K562 (cell line): Measurements from ENCODE around the gene MRPL9. TPM values are rescaled to one million over a fixed set of nuclear protein-coding genes. Genes with fewer than 3 reads are reported as not detected.

ENCODE experiments used
- ARID1B ChIP-seq: fragments of 450-650 bp; IDR thresholded peaks from 2 replicates; pipeline ENCODE4 v1.6.1; 2016; ENCODE audit warnings: antibody characterized with exemption, mild to moderate bottlenecking, inconsistent platforms
- ARNT ChIP-seq, 2 experiments: fragments of 450-650 bp; IDR thresholded peaks; 2 replicates each; pipeline ENCODE4 v1.6.1; 2016; ENCODE audit warnings: mild to moderate bottlenecking in 1 of 2
- CTBP1 ChIP-seq: fragments of 450-650 bp; IDR thresholded peaks from 2 replicates; pipeline ENCODE4 v1.6.1; 2016; ENCODE audit warnings: borderline replicate concordance
- HDAC1 ChIP-seq, 2 experiments: fragments of 450-650 bp; IDR thresholded peaks; 2 replicates each; pipeline ENCODE4 v1.6.1; 2016 to 2017; ENCODE audit warnings: inconsistent platforms in 1 of 2, mild to moderate bottlenecking in 1 of 2, moderate library complexity in 1 of 2
- JUND ChIP-seq, 2 experiments: IDR thresholded peaks; 2 replicates in 1 of 2; 3 replicates in 1 of 2; pipeline ENCODE4 v1.6.1; 2011; ENCODE audit warnings: borderline replicate concordance in 2 of 2, low read depth in 2 of 2, low read length in 2 of 2, improper control_type of control experiment in 1 of 2, missing biosample characterization in 1 of 2, missing genetic modification characterization in 1 of 2, missing genetic modification reagents in 1 of 2
- KDM1A ChIP-seq, 2 experiments: fragments of 450-650 bp; IDR thresholded peaks; 2 replicates each; pipeline ENCODE4 v1.6.1; 2016; ENCODE audit warnings: mild to moderate bottlenecking in 2 of 2
- L3MBTL2 ChIP-seq: fragments of 450-650 bp; IDR thresholded peaks from 2 replicates; pipeline ENCODE4 v1.6.1; 2016; ENCODE audit warnings: mild to moderate bottlenecking, moderate library complexity
- LEF1 ChIP-seq: fragments of 450-650 bp; IDR thresholded peaks from 2 replicates; pipeline ENCODE4 v1.6.1; 2016; ENCODE audit warnings: mild to moderate bottlenecking
- MBD2 ChIP-seq: sonication (generic); IDR thresholded peaks from 2 replicates; pipeline ENCODE4 v1.6.1; 2016; ENCODE audit warnings: low read depth, borderline replicate concordance
- NCOA1 ChIP-seq: fragments of 450-650 bp; IDR thresholded peaks from 2 replicates; pipeline ENCODE4 v1.6.1; 2016; ENCODE audit warnings: low read depth
- NEUROD1 ChIP-seq: fragments of 150-350 bp; IDR thresholded peaks from 2 replicates; pipeline ENCODE4 v1.6.1; 2014; ENCODE audit warnings: borderline replicate concordance, low read length, low read depth; ENCODE audit not compliant: partially characterized antibody
- NFYB ChIP-seq: IDR thresholded peaks from 2 replicates; pipeline ENCODE4 v1.6.1; 2011; ENCODE audit warnings: mild to moderate bottlenecking, moderate library complexity; ENCODE audit not compliant: insufficient read length; ENCODE audit errors: extremely low read depth
- PHB2 ChIP-seq: fragments of 450-650 bp; IDR thresholded peaks from 2 replicates; pipeline ENCODE4 v1.6.1; 2017; ENCODE audit warnings: low read depth
- PML ChIP-seq: IDR thresholded peaks from 2 replicates; pipeline ENCODE4 v1.6.1; 2012; ENCODE audit warnings: low read length, inconsistent platforms
- SP1 ChIP-seq: sonication (generic); formaldehyde crosslinking; IDR thresholded peaks from 2 replicates; pipeline ENCODE4 v1.8.1; 2022; ENCODE audit warnings: mild to moderate bottlenecking, missing genetic modification reagents
- ZNF41 ChIP-seq: fragments of 250-450 bp; sonication (Bioruptor Pico); conservative IDR thresholded peaks from 2 replicates; pipeline ENCODE4 v1.4.0; 2020; ENCODE audit warnings: mild to moderate bottlenecking
- polyA plus RNA-seq, 8 experiments: library from polyadenylated mRNA; depleted of rRNA in 4 of 8; stranded (reverse) in 5 of 8; unstranded in 3 of 8; fragments of >200 nt; fragmentation: Nextera tagmentation in 2 of 8; fragmentation: Illumina TruSeq in 1 of 8; extraction: Ambion mirVana in 2 of 8; extraction: Trizol in 1 of 8; gene quantifications; 2 replicates each; pipeline versions ENCODE4 v1.2.1 to v1.2.3, GENCODE V29; 2011 to 2014; ENCODE audit warnings: inconsistent platforms in 1 of 8, missing spikeins in 1 of 8
- total RNA-seq, 7 experiments: library from RNA; depleted of rRNA in 6 of 7; stranded (reverse); fragments of >200 nt in 6 of 7; fragmentation: Illumina TruSeq in 2 of 7; extraction: Trizol in 2 of 7; gene quantifications; 2 replicates each; pipeline versions ENCODE4 v1.2.1 to v1.2.3, GENCODE V29; 2011 to 2021; ENCODE audit warnings: low replicate concordance in 1 of 7
- TF ChIP-seq, protein P1 (sequence below): fragments of 250-450 bp; sonication (Bioruptor Pico); IDR thresholded peaks from 2 replicates; pipeline ENCODE4 v1.4.0; 2020
- TF ChIP-seq, protein P2 (sequence below), 2 experiments: fragments of 450-650 bp; conservative IDR thresholded peaks; 2 replicates each; pipeline ENCODE4 v1.6.1; 2017; ENCODE audit warnings: mild to moderate bottlenecking in 2 of 2, moderate library complexity in 2 of 2
- TF ChIP-seq, protein P3 (sequence below): fragments of 450-650 bp; IDR thresholded peaks from 2 replicates; pipeline ENCODE4 v1.6.1; 2014; ENCODE audit warnings: low read depth, mild to moderate bottlenecking, moderate library complexity, borderline replicate concordance

The MRPL9 gene
- total and polyA plus RNA-seq, 9 of the 15 experiments (the other 6 are each of a cell fraction or from before 2014, with no cell fraction given) = 38.0 to 162 (median 111) TPM

DNA sequence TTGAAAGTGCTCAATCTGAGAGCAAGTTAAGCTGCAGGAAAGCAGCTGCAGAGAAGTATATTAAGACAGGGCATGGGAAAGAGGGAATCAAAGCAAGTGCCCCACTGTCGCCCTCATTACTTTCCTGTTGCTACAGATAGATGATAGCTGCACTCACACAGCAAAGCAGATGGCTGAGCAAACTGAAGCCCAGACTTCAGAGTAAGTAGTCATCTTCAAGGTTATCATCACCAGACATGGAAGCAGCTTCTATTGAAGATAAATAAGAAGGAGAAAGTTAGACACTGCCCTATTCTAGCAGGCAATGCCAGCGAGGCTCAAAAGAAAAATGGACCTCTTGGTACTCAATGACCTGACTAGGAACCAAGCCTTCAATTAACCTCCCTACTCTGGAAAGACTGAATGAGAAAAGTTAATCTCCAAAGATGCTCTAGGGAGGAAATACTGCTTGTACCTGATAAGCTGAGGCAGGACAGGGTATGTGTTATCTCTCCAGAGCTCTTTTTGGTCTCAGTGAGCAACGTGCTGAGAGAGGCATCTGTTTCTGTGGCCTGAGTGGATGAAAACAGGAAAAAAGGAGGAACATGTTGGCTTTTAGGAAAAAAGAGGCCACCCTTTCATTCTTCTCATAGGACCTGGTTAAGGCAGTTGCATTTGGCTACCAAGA lies 11.1 kb upstream of the MRPL9 start (continued):
- TF ChIP-seq, protein P1, sequence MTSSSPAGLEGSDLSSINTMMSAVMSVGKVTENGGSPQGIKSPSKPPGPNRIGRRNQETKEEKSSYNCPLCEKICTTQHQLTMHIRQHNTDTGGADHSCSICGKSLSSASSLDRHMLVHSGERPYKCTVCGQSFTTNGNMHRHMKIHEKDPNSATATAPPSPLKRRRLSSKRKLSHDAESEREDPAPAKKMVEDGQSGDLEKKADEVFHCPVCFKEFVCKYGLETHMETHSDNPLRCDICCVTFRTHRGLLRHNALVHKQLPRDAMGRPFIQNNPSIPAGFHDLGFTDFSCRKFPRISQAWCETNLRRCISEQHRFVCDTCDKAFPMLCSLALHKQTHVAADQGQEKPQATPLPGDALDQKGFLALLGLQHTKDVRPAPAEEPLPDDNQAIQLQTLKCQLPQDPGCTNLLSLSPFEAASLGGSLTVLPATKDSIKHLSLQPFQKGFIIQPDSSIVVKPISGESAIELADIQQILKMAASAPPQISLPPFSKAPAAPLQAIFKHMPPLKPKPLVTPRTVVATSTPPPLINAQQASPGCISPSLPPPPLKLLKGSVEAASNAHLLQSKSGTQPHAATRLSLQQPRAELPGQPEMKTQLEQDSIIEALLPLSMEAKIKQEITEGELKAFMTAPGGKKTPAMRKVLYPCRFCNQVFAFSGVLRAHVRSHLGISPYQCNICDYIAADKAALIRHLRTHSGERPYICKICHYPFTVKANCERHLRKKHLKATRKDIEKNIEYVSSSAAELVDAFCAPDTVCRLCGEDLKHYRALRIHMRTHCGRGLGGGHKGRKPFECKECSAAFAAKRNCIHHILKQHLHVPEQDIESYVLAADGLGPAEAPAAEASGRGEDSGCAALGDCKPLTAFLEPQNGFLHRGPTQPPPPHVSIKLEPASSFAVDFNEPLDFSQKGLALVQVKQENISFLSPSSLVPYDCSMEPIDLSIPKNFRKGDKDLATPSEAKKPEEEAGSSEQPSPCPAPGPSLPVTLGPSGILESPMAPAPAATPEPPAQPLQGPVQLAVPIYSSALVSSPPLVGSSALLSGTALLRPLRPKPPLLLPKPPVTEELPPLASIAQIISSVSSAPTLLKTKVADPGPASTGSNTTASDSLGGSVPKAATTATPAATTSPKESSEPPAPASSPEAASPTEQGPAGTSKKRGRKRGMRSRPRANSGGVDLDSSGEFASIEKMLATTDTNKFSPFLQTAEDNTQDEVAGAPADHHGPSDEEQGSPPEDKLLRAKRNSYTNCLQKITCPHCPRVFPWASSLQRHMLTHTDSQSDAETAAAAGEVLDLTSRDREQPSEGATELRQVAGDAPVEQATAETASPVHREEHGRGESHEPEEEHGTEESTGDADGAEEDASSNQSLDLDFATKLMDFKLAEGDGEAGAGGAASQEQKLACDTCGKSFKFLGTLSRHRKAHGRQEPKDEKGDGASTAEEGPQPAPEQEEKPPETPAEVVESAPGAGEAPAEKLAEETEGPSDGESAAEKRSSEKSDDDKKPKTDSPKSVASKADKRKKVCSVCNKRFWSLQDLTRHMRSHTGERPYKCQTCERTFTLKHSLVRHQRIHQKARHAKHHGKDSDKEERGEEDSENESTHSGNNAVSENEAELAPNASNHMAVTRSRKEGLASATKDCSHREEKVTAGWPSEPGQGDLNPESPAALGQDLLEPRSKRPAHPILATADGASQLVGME (CRISPR knock-in tag) = 0 out of 2 replicates have a peak, but pooled peaks have one; percentile 52
- TF ChIP-seq JUND (IDR thresholded peaks at IDR 0.05; ENCODE audit: borderline replicate concordance, low read depth, low read length) (peak; percentile 53; the same call in 1 of the 2 replicates), JUND (tag; IDR thresholded peaks at IDR 0.05; ENCODE audit: borderline replicate concordance, low read depth, low read length) (peak; percentile 50; the same call in 1 of the 3 replicates), PHB2 (peak; percentile 42; the same call in 1 of the 2 replicates), CTBP1 (peak; percentile 97), HDAC1 (IDR thresholded peaks at IDR 0.05) (0 out of 4 replicates have a peak, but pooled peaks of 1 of the 2 experiments have one; percentile 42), ZNF41 (CRISPR knock-in tag) (no peak), LEF1 (no peak), ARNT (IDR thresholded peaks at IDR 0.05) (0 out of 4 replicates have a peak, but pooled peaks of 1 of the 2 experiments have one; percentile 23), PML (peak; percentile 53; the same call in 1 of the 2 replicates), MBD2 (0 out of 2 replicates have a peak, but pooled peaks have one; percentile 48), NFYB (no peak), ARID1B (peak; percentile 93), NCOA1 (peak; percentile 61; the same call in 1 of the 2 replicates), NEUROD1 (peak; percentile 27), KDM1A (IDR thresholded peaks at IDR 0.05) (peak; percentile 82 to 89; a peak in 3 of 4 replicates), SP1 (peak; percentile 50; the same call in 1 of the 2 replicates), L3MBTL2 (peak; percentile 37; the same call in 1 of the 2 replicates)
- TF ChIP-seq, protein P2, sequence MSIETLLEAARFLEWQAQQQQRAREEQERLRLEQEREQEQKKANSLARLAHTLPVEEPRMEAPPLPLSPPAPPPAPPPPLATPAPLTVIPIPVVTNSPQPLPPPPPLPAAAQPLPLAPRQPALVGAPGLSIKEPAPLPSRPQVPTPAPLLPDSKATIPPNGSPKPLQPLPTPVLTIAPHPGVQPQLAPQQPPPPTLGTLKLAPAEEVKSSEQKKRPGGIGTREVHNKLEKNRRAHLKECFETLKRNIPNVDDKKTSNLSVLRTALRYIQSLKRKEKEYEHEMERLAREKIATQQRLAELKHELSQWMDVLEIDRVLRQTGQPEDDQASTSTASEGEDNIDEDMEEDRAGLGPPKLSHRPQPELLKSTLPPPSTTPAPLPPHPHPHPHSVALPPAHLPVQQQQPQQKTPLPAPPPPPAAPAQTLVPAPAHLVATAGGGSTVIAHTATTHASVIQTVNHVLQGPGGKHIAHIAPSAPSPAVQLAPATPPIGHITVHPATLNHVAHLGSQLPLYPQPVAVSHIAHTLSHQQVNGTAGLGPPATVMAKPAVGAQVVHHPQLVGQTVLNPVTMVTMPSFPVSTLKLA (conservative IDR thresholded peaks at IDR 0.05) = peak in 1 of 2 experiments; percentile 60; a peak in 2 of 4 replicates
- TF ChIP-seq, protein P3, sequence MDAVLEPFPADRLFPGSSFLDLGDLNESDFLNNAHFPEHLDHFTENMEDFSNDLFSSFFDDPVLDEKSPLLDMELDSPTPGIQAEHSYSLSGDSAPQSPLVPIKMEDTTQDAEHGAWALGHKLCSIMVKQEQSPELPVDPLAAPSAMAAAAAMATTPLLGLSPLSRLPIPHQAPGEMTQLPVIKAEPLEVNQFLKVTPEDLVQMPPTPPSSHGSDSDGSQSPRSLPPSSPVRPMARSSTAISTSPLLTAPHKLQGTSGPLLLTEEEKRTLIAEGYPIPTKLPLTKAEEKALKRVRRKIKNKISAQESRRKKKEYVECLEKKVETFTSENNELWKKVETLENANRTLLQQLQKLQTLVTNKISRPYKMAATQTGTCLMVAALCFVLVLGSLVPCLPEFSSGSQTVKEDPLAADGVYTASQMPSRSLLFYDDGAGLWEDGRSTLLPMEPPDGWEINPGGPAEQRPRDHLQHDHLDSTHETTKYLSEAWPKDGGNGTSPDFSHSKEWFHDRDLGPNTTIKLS = no peak
